ENCODE data around the gene B9D1.

The B9D1 gene

GRCh38 chr17:19408346-19408710 is 45.8 kb upstream of the B9D1 start:
- TF ChIP-seq CTCF (IDR thresholded peaks at IDR 0.05; ENCODE audit: low read depth, low read length, missing control alignments) = no peak
- no peak for DNase-seq (ENCODE audit: low read depth)
- no peak overlapping the region for H3K4me3 ChIP-seq (ENCODE audit: low read depth, low read length)

- DNase-seq (ENCODE audit: low read depth) = no peak
Observed at GRCh38 chr17:19407601-19408345, 45.2 kb upstream of the B9D1 start.

GRCh38 chr17:19405114-19405513 is 42.6 kb upstream of the B9D1 start:
- DNase-seq (ENCODE audit: low read depth) = no peak
- no peak for TF ChIP-seq CTCF (IDR thresholded peaks at IDR 0.05; ENCODE audit: low read depth, low read length, missing control alignments)
- H3K4me3 ChIP-seq (ENCODE audit: low read depth, low read length) = no peak overlapping the region

More at GRCh38 chr17:19407601-19408345, 45.2 kb upstream of the B9D1 start:
- no peak overlapping the region for H3K4me3 ChIP-seq (ENCODE audit: low read depth, low read length)
- no peak for TF ChIP-seq CTCF (IDR thresholded peaks at IDR 0.05; ENCODE audit: low read depth, low read length, missing control alignments)

GRCh38 chr17:19404264-19404663 is 41.7 kb upstream of the B9D1 start:
- H3K4me3 ChIP-seq (ENCODE audit: low read depth, low read length) = no peak overlapping the region
- TF ChIP-seq CTCF (IDR thresholded peaks at IDR 0.05; ENCODE audit: low read depth, low read length, missing control alignments) = no peak
- no peak for DNase-seq (ENCODE audit: low read depth)

- no peak for DNase-seq (ENCODE audit: low read depth)
- TF ChIP-seq CTCF (IDR thresholded peaks at IDR 0.05; ENCODE audit: low read depth, low read length, missing control alignments) = no peak
- H3K4me3 ChIP-seq (ENCODE audit: low read depth, low read length) = no peak overlapping the region
Observed at GRCh38 chr17:19403021-19403420, 40.5 kb upstream of the B9D1 start.

- DNase-seq (ENCODE audit: low read depth) = no peak
- TF ChIP-seq CTCF (IDR thresholded peaks at IDR 0.05; ENCODE audit: low read depth, low read length, missing control alignments) = no peak
- H3K4me3 ChIP-seq (ENCODE audit: low read depth, low read length) = no peak overlapping the region
Observed at GRCh38 chr17:19402171-19402570, 39.6 kb upstream of the B9D1 start.

Data from GM12864 (cell line).